PC-3 (cell line): ENCODE results near the gene MFSD8. TPM values are rescaled to one million over a fixed set of nuclear protein-coding genes. Genes with fewer than 3 reads are reported as not detected.
A peak's percentile ranks its signal among the peaks of the same experiment; 100 is the strongest.
"Not testable (repeated sequence)": the region's sequence is repeated elsewhere in the genome, so short reads cannot be mapped to it uniquely, and the experiment has no call there.

Source experiments
- ATAC-seq: fragments of 200-7000 bp; cut with Tn5 transposase; 2 replicates; pipeline ENCODE4 v1.9.1; 2020; ENCODE audit warnings: mild to moderate bottlenecking, moderate library complexity
- BruUV-seq: library from RNA; stranded (reverse); fragments of 400-500 nt; replicated peaks from 2 replicates; lab custom pipeline; 2021; lab: Mats Ljungman, UMichigan
- CTCF ChIA-PET: fragments of 300-600 bp; sonication (Branson Sonifier 250); formaldehyde crosslinking; loops from one replicate; lab custom pipeline; 2022; ENCODE audit warnings: antibody characterized with exemption; lab: Charles Lee
- POLR2A ChIA-PET: fragments of 300-600 bp; sonication (Branson Sonifier 250); formaldehyde crosslinking; loops from one replicate; lab custom pipeline; 2022; ENCODE audit warnings: antibody characterized with exemption; ENCODE audit not compliant: unreplicated experiment; lab: Charles Lee
- DNase-seq: peaks from one replicate; pipeline ENCODE4 v3.0.0-alpha.2; 2015
- H2AFZ ChIP-seq: fragments of 300-600 bp; sonication (generic); 2 replicates; pipeline ENCODE4 v1.6.0; 2016; ENCODE audit warnings: antibody characterized with exemption, low read length
- H3F3A ChIP-seq: fragments of 300-600 bp; sonication (generic); one replicate; pipeline ENCODE4 v1.6.0; 2017; ENCODE audit warnings: antibody characterized with exemption, low read length, control low read depth, mild to moderate bottlenecking; ENCODE audit not compliant: unreplicated experiment
- H3K27ac ChIP-seq: fragments of 300-600 bp; sonication (generic); 2 replicates; pipeline ENCODE4 v1.5.1; 2016; ENCODE audit warnings: mild to moderate bottlenecking, low read length
- H3K27me3 ChIP-seq: fragments of 300-600 bp; sonication (generic); 2 replicates; pipeline ENCODE4 v1.6.1; 2016; ENCODE audit warnings: low read length, mixed read lengths
- H3K36me3 ChIP-seq: fragments of 300-600 bp; sonication (generic); 2 replicates; pipeline ENCODE4 v1.6.1; 2016; ENCODE audit warnings: low read depth, mixed run types, low read length, mixed read lengths
- H3K4me1 ChIP-seq: fragments of 300-600 bp; sonication (generic); 2 replicates; pipeline ENCODE4 v1.5.1; 2016; ENCODE audit warnings: low read length; ENCODE audit not compliant: insufficient read depth
- H3K4me2 ChIP-seq: fragments of 300-600 bp; sonication (generic); 2 replicates; pipeline ENCODE4 v1.6.0; 2016; ENCODE audit warnings: low read length
- H3K4me3 ChIP-seq: fragments of 300-600 bp; sonication (generic); 2 replicates; pipeline ENCODE4 v1.5.1; 2016; ENCODE audit warnings: mild to moderate bottlenecking, low read length, mixed read lengths
- H3K79me2 ChIP-seq: fragments of 300-600 bp; sonication (generic); 2 replicates; pipeline ENCODE4 v1.6.1; 2017; ENCODE audit warnings: low read length, mixed read lengths
- H3K9ac ChIP-seq: fragments of 300-600 bp; sonication (generic); 2 replicates; pipeline ENCODE4 v1.6.0; 2016; ENCODE audit warnings: mild to moderate bottlenecking, low read length
- H3K9me2 ChIP-seq: fragments of 300-600 bp; sonication (generic); replicated peaks from 2 replicates; pipeline ENCODE4 v1.6.1; 2016; ENCODE audit warnings: mixed run types, low read length, mixed read lengths
- H3K9me3 ChIP-seq: fragments of 300-600 bp; sonication (generic); 2 replicates; pipeline ENCODE4 v1.6.1; 2016; ENCODE audit warnings: low read length, mixed read lengths
- H4K20me1 ChIP-seq: fragments of 300-600 bp; sonication (generic); 2 replicates; pipeline ENCODE4 v1.6.1; 2016; ENCODE audit warnings: low read length, mixed read lengths
- EZH2 ChIP-seq: fragments of 300-600 bp; sonication (generic); IDR thresholded peaks from one replicate; pipeline ENCODE4 v1.6.1; 2017; ENCODE audit warnings: antibody characterized with exemption, mild to moderate bottlenecking, low read length; ENCODE audit not compliant: unreplicated experiment
- EZH2phosphoT487 ChIP-seq: fragments of 300-600 bp; sonication (generic); IDR thresholded peaks from 2 replicates; pipeline ENCODE4 v1.6.1; 2018; ENCODE audit warnings: mild to moderate bottlenecking, antibody characterized with exemption, low read length, borderline replicate concordance
- intact Hi-C: fragments of 100-400 bp; cut with micrococcal nuclease; formaldehyde crosslinking; loops from 2 replicates; pipeline ENCODE4 v1.9.0; 2023
- total RNA-seq: library from RNA; depleted of rRNA; stranded (reverse); fragments of >200 nt; gene quantifications from 2 replicates; pipeline ENCODE4 v1.2.3, GENCODE V29; 2014
- TF ChIP-seq, protein P1 (sequence below): fragments of 300-600 bp; sonication (generic); conservative IDR thresholded peaks from 2 replicates; pipeline ENCODE4 v1.5.1; 2017; ENCODE audit warnings: antibody characterized with exemption, low read depth, mild to moderate bottlenecking, low read length

Gene MFSD8
- total RNA-seq, 1 experiment from 2014 or later = 12.3 TPM

DNA sequence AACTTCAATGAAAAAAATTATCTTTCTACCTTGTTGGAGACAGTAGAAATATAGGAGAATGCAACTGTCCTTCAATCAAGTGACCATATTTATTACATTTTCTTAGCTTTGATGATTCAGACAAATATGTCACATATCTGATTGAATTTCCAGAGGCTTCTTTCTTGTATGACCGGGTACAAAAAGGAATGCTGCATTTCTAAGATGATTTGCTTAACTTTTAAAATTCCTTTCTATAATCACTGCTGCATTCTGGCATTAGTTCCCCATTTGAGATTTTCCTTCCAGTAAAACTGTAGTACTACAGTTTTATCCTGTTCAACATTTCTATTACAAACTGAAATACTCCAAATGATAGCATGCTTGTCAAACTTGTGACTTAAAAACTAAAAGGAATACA, 5.2 kb downstream of the MFSD8 start:
- BruUV-seq = no TSS peak
- H2AFZ ChIP-seq = no peak overlapping the region
- no peak overlapping the region for H3K9ac ChIP-seq
- TF ChIP-seq EZH2 (no peak), EZH2phosphoT487 (no peak)
- TF ChIP-seq, protein P1, sequence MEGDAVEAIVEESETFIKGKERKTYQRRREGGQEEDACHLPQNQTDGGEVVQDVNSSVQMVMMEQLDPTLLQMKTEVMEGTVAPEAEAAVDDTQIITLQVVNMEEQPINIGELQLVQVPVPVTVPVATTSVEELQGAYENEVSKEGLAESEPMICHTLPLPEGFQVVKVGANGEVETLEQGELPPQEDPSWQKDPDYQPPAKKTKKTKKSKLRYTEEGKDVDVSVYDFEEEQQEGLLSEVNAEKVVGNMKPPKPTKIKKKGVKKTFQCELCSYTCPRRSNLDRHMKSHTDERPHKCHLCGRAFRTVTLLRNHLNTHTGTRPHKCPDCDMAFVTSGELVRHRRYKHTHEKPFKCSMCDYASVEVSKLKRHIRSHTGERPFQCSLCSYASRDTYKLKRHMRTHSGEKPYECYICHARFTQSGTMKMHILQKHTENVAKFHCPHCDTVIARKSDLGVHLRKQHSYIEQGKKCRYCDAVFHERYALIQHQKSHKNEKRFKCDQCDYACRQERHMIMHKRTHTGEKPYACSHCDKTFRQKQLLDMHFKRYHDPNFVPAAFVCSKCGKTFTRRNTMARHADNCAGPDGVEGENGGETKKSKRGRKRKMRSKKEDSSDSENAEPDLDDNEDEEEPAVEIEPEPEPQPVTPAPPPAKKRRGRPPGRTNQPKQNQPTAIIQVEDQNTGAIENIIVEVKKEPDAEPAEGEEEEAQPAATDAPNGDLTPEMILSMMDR = no peak
- no peaks in the 10 kb centered on the region for H3K4me1 ChIP-seq
- peaks cover 43% of the 10 kb centered on the region for H3K79me2 ChIP-seq
- ChIA-PET POLR2A (no interaction called here), CTCF (no interaction called here)
- no peaks in the 10 kb centered on the region for H3K36me3 ChIP-seq
- H3F3A ChIP-seq = no peaks in the 10 kb centered on the region
- H3K9me3 ChIP-seq = no peaks in the 10 kb centered on the region
- ATAC-seq (no peak), DNase-seq (no peak)
- no peaks in the 10 kb centered on the region for H4K20me1 ChIP-seq
- H3K4me3 ChIP-seq = no peak overlapping the region
- H3K27me3 ChIP-seq = no peaks in the 10 kb centered on the region
- no peaks in the 10 kb centered on the region for H3K9me2 ChIP-seq
- no peak overlapping the region for H3K4me2 ChIP-seq
- H3K27ac ChIP-seq = no peak overlapping the region
- intact Hi-C loops = no loop called here

DNA sequence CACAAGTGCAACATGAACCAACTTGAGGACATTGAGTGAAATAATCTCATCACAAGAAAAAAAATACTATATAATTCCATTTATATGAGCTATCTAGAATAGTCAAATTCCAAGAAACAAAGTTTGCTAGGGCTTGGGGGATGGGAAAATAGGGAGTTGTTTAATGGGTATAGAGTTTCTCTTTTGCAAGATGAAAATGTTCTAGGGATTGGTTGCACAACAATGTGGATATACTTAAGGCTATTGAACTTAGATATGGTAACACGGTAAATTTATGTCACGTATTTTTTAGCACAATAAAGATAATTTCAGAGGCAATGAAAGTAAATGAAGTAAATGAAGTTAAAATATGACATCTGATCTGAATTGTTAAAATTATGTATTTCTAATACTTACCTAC, 7.9 kb downstream of the MFSD8 start:
- ATAC-seq = no peak
- TF ChIP-seq EZH2 = no peak
- no peak for TF ChIP-seq EZH2phosphoT487
- TF ChIP-seq, protein P1 = no peak
- no TSS peak for BruUV-seq

DNA sequence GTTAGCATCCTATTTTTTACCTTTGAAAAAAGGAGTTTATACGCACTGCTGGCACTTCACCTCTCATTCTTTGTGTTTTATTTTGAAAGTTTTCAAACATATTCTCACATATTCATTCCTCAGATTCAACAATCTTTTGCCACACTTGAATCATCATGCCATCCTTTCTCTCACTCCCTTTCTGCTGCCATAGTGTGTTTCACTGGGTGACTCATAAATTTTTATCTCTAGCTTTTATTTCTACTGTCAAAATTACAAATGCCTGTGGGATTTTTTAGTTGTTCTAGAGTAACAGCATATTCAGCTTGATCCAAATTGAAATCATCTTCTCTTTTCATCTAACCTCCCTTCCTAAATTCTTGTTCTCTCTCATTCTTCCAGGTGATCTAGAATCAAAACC, 28.0 kb downstream of the MFSD8 start:
- H3K9ac ChIP-seq = no peak overlapping the region
- intact Hi-C loops = no loop called here
- H4K20me1 ChIP-seq = no peaks in the 10 kb centered on the region
- no peaks in the 10 kb centered on the region for H3K27me3 ChIP-seq
- no peaks in the 10 kb centered on the region for H3F3A ChIP-seq
- DNase-seq (peak; percentile 21), ATAC-seq (peak; percentile 22; the same call in 1 of the 2 replicates)
- no peaks in the 10 kb centered on the region for H3K9me3 ChIP-seq
- H3K4me1 ChIP-seq = 0 out of 2 replicates have a peak, but pooled peaks cover 6% of the 10 kb centered on the region
- no peak overlapping the region for H3K4me2 ChIP-seq
- POLR2A ChIA-PET = no interaction called here
- no peak overlapping the region for H3K4me3 ChIP-seq
- H3K9me2 ChIP-seq = no peaks in the 10 kb centered on the region
- H2AFZ ChIP-seq = no peak overlapping the region
- CTCF ChIA-PET = no interaction called here
- H3K36me3 ChIP-seq = no peaks in the 10 kb centered on the region
- no peak overlapping the region for H3K27ac ChIP-seq
- TF ChIP-seq, protein P1 = no peak
- TF ChIP-seq EZH2 = no peak
- TF ChIP-seq EZH2phosphoT487 = no peak
- BruUV-seq = no TSS peak
- H3K79me2 ChIP-seq = no peaks in the 10 kb centered on the region

More for the DNA sequence above, 7.9 kb downstream of the MFSD8 start:
- no peak for DNase-seq
- POLR2A ChIA-PET = no interaction called here
- Histone ChIP-seq H3F3A (no peaks in the 10 kb centered on the region), H3K4me1 (no peaks in the 10 kb centered on the region), H3K9me2 (no peaks in the 10 kb centered on the region), H3K4me2 (no peak overlapping the region), H3K79me2 (peaks cover 22% of the 10 kb centered on the region), H2AFZ (no peak overlapping the region), H3K4me3 (no peak overlapping the region), H3K36me3 (no peaks in the 10 kb centered on the region), H3K9me3 (no peaks in the 10 kb centered on the region), H3K9ac (no peak overlapping the region), H3K27me3 (no peaks in the 10 kb centered on the region), H3K27ac (no peak overlapping the region), H4K20me1 (no peaks in the 10 kb centered on the region)
- intact Hi-C loops = no loop called here
- CTCF ChIA-PET = no interaction called here

DNA sequence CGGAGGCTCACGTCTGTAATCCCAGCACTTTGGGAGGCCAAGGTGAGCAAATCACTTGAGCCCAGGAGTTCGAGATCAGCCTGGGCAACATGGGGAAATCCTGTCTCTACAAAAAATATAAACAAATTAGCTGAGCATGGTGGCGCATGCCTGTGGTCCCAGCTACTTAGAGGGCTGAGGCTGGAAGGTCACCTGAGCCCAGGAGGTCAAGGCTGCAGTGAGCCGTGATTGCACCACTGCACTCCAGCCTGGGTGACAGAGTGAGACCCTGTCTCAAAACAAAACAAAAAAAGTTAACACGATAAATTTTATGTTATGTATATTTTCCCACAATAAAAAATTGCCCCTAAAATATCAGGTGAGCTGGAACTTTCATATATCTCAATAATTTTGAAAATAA, 33.1 kb downstream of the MFSD8 start:
- H3K9me2 ChIP-seq, H3F3A ChIP-seq, BruUV-seq, H3K4me1 ChIP-seq, H2AFZ ChIP-seq, H3K79me2 ChIP-seq, H3K4me3 ChIP-seq, H4K20me1 ChIP-seq, H3K9me3 ChIP-seq, H3K4me2 ChIP-seq, intact Hi-C loops, POLR2A ChIA-PET, H3K9ac ChIP-seq, H3K27ac ChIP-seq, ATAC-seq, H3K27me3 ChIP-seq, H3K36me3 ChIP-seq, DNase-seq: not testable (repeated sequence)
- CTCF ChIA-PET = interaction anchor here (0.6 kb wide), 1 partner anchor 34 kb away, joined by 4 read pairs; no protein-coding TSS in a partner anchor
